ENCODE data around the gene EML1.

EML1 gene

GRCh38 chr14:99841436-99842071 lies 48.3 kb downstream of the EML1 start:
- TF ChIP-seq, protein P1, sequence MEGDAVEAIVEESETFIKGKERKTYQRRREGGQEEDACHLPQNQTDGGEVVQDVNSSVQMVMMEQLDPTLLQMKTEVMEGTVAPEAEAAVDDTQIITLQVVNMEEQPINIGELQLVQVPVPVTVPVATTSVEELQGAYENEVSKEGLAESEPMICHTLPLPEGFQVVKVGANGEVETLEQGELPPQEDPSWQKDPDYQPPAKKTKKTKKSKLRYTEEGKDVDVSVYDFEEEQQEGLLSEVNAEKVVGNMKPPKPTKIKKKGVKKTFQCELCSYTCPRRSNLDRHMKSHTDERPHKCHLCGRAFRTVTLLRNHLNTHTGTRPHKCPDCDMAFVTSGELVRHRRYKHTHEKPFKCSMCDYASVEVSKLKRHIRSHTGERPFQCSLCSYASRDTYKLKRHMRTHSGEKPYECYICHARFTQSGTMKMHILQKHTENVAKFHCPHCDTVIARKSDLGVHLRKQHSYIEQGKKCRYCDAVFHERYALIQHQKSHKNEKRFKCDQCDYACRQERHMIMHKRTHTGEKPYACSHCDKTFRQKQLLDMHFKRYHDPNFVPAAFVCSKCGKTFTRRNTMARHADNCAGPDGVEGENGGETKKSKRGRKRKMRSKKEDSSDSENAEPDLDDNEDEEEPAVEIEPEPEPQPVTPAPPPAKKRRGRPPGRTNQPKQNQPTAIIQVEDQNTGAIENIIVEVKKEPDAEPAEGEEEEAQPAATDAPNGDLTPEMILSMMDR (IDR thresholded peaks at IDR 0.05; ENCODE audit: extremely low read depth, insufficient read depth, missing control alignments): no peak
- in situ Hi-C loops (cut with MboI; ENCODE audit: low pct_unique_long_range_greater_than_20kb, low sequenced_read_pairs, unreplicated experiment): no loop called here
- no peak for DNase-seq (ENCODE audit: low spot score)

GRCh38 chr14:99842141-99842540 lies 48.9 kb downstream of the EML1 start:
- no peak for DNase-seq (ENCODE audit: low spot score)
- in situ Hi-C loops (cut with MboI; ENCODE audit: low pct_unique_long_range_greater_than_20kb, low sequenced_read_pairs, unreplicated experiment): no loop called here
- TF ChIP-seq, protein P1 (IDR thresholded peaks at IDR 0.05; ENCODE audit: extremely low read depth, insufficient read depth, missing control alignments): no peak

DNA sequence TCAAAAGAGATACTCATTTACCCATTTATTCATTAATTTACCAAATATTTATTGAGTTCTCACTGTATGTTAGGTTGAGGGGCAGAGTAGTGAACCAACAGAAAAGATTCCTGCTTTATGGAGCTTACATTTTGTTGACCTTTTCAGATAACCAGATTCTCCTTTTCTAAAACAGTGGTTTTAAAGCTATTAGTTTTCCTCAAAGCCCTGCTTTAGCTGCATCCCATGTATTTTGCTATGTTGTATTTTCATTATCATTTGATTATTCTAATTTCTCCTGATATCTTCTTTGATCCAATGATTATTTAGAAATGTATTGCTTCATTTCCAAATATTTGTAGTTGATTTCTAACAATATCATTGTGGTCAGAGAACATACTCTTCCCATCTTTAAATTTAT lies 53.6 kb downstream of the EML1 start:
- in situ Hi-C loops (cut with MboI; ENCODE audit: low pct_unique_long_range_greater_than_20kb, low sequenced_read_pairs, unreplicated experiment): no loop called here
- no peak for DNase-seq (ENCODE audit: low spot score)
- TF ChIP-seq, protein P1 (IDR thresholded peaks at IDR 0.05; ENCODE audit: extremely low read depth, insufficient read depth, missing control alignments): no peak

DNA sequence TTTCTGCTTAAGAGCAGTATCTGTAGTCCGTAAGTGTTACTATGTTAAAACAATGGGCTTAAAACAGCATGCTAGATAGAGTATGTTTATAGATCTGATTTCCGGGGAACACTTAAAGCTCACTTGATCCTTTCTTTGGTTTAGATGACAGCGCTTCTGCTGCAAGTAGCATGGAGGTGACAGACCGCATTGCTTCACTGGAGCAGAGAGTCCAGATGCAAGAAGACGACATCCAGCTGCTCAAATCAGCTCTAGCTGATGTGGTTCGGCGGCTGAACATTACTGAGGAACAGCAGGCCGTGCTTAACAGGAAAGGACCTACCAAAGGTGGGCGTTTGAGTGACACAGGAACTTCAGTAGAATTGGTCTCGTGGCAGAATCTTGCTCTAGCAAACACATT lies 57.5 kb downstream of the EML1 start:
- DNase-seq (ENCODE audit: low spot score): no peak
- in situ Hi-C loops (cut with MboI; ENCODE audit: low pct_unique_long_range_greater_than_20kb, low sequenced_read_pairs, unreplicated experiment): no loop called here
- TF ChIP-seq, protein P1 (IDR thresholded peaks at IDR 0.05; ENCODE audit: extremely low read depth, insufficient read depth, missing control alignments): no peak

- TF ChIP-seq, protein P1 (IDR thresholded peaks at IDR 0.05; ENCODE audit: extremely low read depth, insufficient read depth, missing control alignments): no peak
- in situ Hi-C loops (cut with MboI; ENCODE audit: low pct_unique_long_range_greater_than_20kb, low sequenced_read_pairs, unreplicated experiment): no loop called here
- no peak for DNase-seq (ENCODE audit: low spot score)
These were observed 59.4 kb downstream of the EML1 start for GRCh38 chr14:99852578-99852977.

DNA sequence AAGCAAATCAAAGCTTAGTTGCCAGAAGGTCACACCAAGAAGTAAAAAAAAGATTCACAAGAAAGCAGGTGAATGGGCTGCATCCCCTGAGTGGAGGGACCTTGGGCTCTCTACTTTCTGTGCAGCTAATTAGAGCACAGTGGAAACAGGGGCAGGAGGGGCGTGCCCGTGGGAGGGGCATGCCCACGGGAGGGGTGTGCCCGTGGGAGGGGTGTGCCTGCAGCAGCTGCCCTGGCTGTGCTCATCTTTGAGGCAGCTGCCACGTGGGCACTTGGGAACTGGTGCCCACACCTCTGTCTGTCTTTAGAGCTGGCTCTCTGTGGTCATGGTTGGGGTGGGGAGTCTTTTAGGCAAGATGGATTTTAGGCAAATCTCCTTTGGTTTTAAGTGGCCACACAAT lies 60.0 kb downstream of the EML1 start:
- no peak for DNase-seq (ENCODE audit: low spot score)
- in situ Hi-C loops (cut with MboI; ENCODE audit: low pct_unique_long_range_greater_than_20kb, low sequenced_read_pairs, unreplicated experiment): no loop called here
- TF ChIP-seq, protein P1 (IDR thresholded peaks at IDR 0.05; ENCODE audit: extremely low read depth, insufficient read depth, missing control alignments): no peak

Data from GM13977 (cell line).